CD4-positive, alpha-beta T cell (primary cell): ENCODE measurements around the gene SPOCK1. TPM values are rescaled to one million over a fixed set of nuclear protein-coding genes. Genes with fewer than 3 reads are reported as not detected.

ENCODE experiments used
- ATAC-seq: fragments of 200-7000 bp; cut with Tn5 transposase; one replicate; pipeline ENCODE4 v1.10.0; 2022; ENCODE audit warnings: mild to moderate bottlenecking; ENCODE audit not compliant: poor library complexity
- CTCF ChIA-PET: fragments of 350-600 bp; sonication (Branson Sonifier 250); formaldehyde crosslinking; loops from one replicate; lab custom pipeline; 2021; ENCODE audit warnings: antibody characterized with exemption, inconsistent platforms; lab: Charles Lee
- POLR2A ChIA-PET: fragments of 350-600 bp; sonication (Branson Sonifier 250); formaldehyde crosslinking; loops from one replicate; lab custom pipeline; 2021; ENCODE audit warnings: antibody characterized with exemption, inconsistent platforms; lab: Charles Lee
- DNase-seq, 14 experiments: peaks; one replicate each; pipeline ENCODE4 v3.0.0-alpha.2; 2013 to 2020; ENCODE audit warnings: mixed read lengths in 2 of 14
- H3K27ac ChIP-seq, 2 donors: one replicate each; pipeline versions ENCODE4 v1.5.1 to v1.7.0; 2013; ENCODE audit warnings: low read length in 2 of 2, low read depth in 1 of 2, mild to moderate bottlenecking in 1 of 2
- H3K27me3 ChIP-seq, 2 experiments: 1 replicate in 1 of 2; 2 replicates in 1 of 2; pipeline versions ENCODE4 v1.6.1 to v1.7.0; 2013; ENCODE audit warnings: low read length in 2 of 2, control low read depth in 1 of 2, mild to moderate bottlenecking in 1 of 2, moderate library complexity in 1 of 2; ENCODE audit not compliant: insufficient read depth in 2 of 2, control insufficient read depth in 1 of 2
- H3K36me3 ChIP-seq: one replicate; pipeline ENCODE4 v1.6.1; 2013; ENCODE audit warnings: low read length, control low read depth; ENCODE audit not compliant: insufficient read depth
- H3K4me1 ChIP-seq: one replicate; pipeline ENCODE4 v1.6.1; 2013; ENCODE audit warnings: low read length, control low read depth; ENCODE audit not compliant: insufficient read depth
- H3K4me3 ChIP-seq: one replicate; pipeline ENCODE4 v1.5.1; 2013; ENCODE audit warnings: mild to moderate bottlenecking, low read length, moderate library complexity
- H3K9me3 ChIP-seq, 2 experiments: 1 replicate in 1 of 2; 2 replicates in 1 of 2; pipeline versions ENCODE4 v1.6.1 to v1.7.0; 2013; ENCODE audit warnings: low read length in 2 of 2, mild to moderate bottlenecking in 2 of 2, control low read depth in 1 of 2, moderate library complexity in 1 of 2; ENCODE audit not compliant: control insufficient read depth in 1 of 2, insufficient read depth in 1 of 2
- H3K27ac Mint-ChIP-seq: one replicate; pipeline ENCODE4 v1.8.0; 2020; ENCODE audit warnings: mixed read lengths
- H3K27me3 Mint-ChIP-seq: one replicate; pipeline ENCODE4 v1.8.0; 2021; ENCODE audit warnings: mixed read lengths
- H3K36me3 Mint-ChIP-seq: one replicate; pipeline ENCODE4 v1.8.0; 2021; ENCODE audit warnings: low read depth, mixed read lengths
- H3K4me1 Mint-ChIP-seq: one replicate; pipeline ENCODE4 v1.8.0; 2021; ENCODE audit warnings: low read depth, mixed read lengths
- H3K4me3 Mint-ChIP-seq: one replicate; pipeline ENCODE4 v1.8.0; 2020; ENCODE audit warnings: mild to moderate bottlenecking, mixed read lengths
- H3K9me3 Mint-ChIP-seq: one replicate; pipeline ENCODE4 v1.8.0; 2020; ENCODE audit warnings: mixed read lengths
- CTCF ChIP-seq: fragments of 200-600 bp; IDR thresholded peaks from one replicate; pipeline ENCODE4 v1.8.0; 2022; ENCODE audit warnings: antibody characterized with exemption, mild to moderate bottlenecking
- intact Hi-C, 2 experiments: fragments of 100-400 bp; cut with DNase I in 1 of 2; cut with micrococcal nuclease in 1 of 2; formaldehyde crosslinking; loops; one replicate each; pipeline versions ENCODE4 v1.15.1 to v1.9.0; 2023 to 2025; cut with DNase I, micrococcal nuclease
- total RNA-seq, 174 experiments: library from RNA in 2 of 174; stranded (reverse) in 2 of 174; gene quantifications; one replicate each; pipeline ENCODE4 v1.2.3 and lab custom pipeline; 2021 to 2026

SPOCK1 gene
- total RNA-seq, 2 experiments from 2014 or later: not detected

- Mint-ChIP-seq H3K4me1 (no peaks in the 10 kb centered on the region), H3K9me3 (no peaks in the 10 kb centered on the region), H3K27ac (no peak overlapping the region), H3K27me3 (peaks cover 8% of the 10 kb centered on the region), H3K36me3 (no peaks in the 10 kb centered on the region), H3K4me3 (no peak overlapping the region)
- no peaks in the 10 kb centered on the region for H3K27me3 ChIP-seq
- DNase-seq (no peak), ATAC-seq (no peak)
- intact Hi-C loops: no loop called here
- no peak for TF ChIP-seq CTCF
- no peaks in the 10 kb centered on the region for H3K4me1 ChIP-seq
- H3K27ac ChIP-seq: no peak overlapping the region
- ChIA-PET CTCF (no interaction called here), POLR2A (no interaction called here)
- H3K36me3 ChIP-seq: no peaks in the 10 kb centered on the region
- no peaks in the 10 kb centered on the region for H3K9me3 ChIP-seq
- H3K4me3 ChIP-seq: no peak overlapping the region
Observed at GRCh38 chr5:137402436-137403187, 96.5 kb downstream of the SPOCK1 start.

- no peak overlapping the region for H3K4me3 ChIP-seq
- H3K36me3 ChIP-seq: no peaks in the 10 kb centered on the region
- H3K4me1 ChIP-seq: no peaks in the 10 kb centered on the region
- no peak overlapping the region for H3K27ac ChIP-seq
- H3K27me3 ChIP-seq: no peaks in the 10 kb centered on the region
- ChIA-PET CTCF (no interaction called here), POLR2A (no interaction called here)
- Mint-ChIP-seq H3K27me3 (peaks cover 8% of the 10 kb centered on the region), H3K27ac (no peak overlapping the region), H3K4me1 (no peaks in the 10 kb centered on the region), H3K9me3 (no peaks in the 10 kb centered on the region), H3K4me3 (no peak overlapping the region), H3K36me3 (no peaks in the 10 kb centered on the region)
- DNase-seq (no peak), ATAC-seq (no peak)
- TF ChIP-seq CTCF: no peak
- intact Hi-C loops: no loop called here
- H3K9me3 ChIP-seq: no peaks in the 10 kb centered on the region
Observed at GRCh38 chr5:137401946-137402345, 97.2 kb downstream of the SPOCK1 start.

- DNase-seq: no peak
- Mint-ChIP-seq H3K27me3 (peaks cover 13% of the 10 kb centered on the region), H3K36me3 (no peaks in the 10 kb centered on the region), H3K27ac (no peak overlapping the region), H3K4me1 (no peaks in the 10 kb centered on the region), H3K9me3 (no peaks in the 10 kb centered on the region), H3K4me3 (no peak overlapping the region)
- TF ChIP-seq CTCF: no peak
- H3K27me3 ChIP-seq: no peaks in the 10 kb centered on the region
- ChIA-PET POLR2A (no interaction called here), CTCF (no interaction called here)
- no peaks in the 10 kb centered on the region for H3K36me3 ChIP-seq
- H3K9me3 ChIP-seq: no peaks in the 10 kb centered on the region
- no peak for ATAC-seq
- H3K27ac ChIP-seq: no peak overlapping the region
- intact Hi-C loops: no loop called here
- no peaks in the 10 kb centered on the region for H3K4me1 ChIP-seq
- H3K4me3 ChIP-seq: no peak overlapping the region
Observed at GRCh38 chr5:137400571-137400970, 98.6 kb downstream of the SPOCK1 start.
